ENCODE measurements around the gene BTBD9.
A peak's percentile ranks its signal among the peaks of the same experiment; 100 is the strongest.

Gene BTBD9

GRCh38 chr6:38554700-38555413, 84.9 kb downstream of the BTBD9 start:
- no peak for DNase-seq (ENCODE audit: low spot score)

- DNase-seq (ENCODE audit: low spot score), result no peak
These were observed 85.7 kb downstream of the BTBD9 start for GRCh38 chr6:38554014-38554413.

- no peak for DNase-seq (ENCODE audit: low spot score)
These were observed 87.6 kb downstream of the BTBD9 start for GRCh38 chr6:38552121-38552520.

- DNase-seq (ENCODE audit: low spot score), result no peak
These were observed 89.9 kb downstream of the BTBD9 start for GRCh38 chr6:38549795-38550194.

- DNase-seq (ENCODE audit: low spot score), result no peak
These were observed 90.5 kb downstream of the BTBD9 start for GRCh38 chr6:38549180-38549579.

- no peak for DNase-seq (ENCODE audit: low spot score)
These were observed 96.7 kb downstream of the BTBD9 start for GRCh38 chr6:38543022-38543421.

- DNase-seq (ENCODE audit: low spot score), result no peak
These were observed 97.7 kb downstream of the BTBD9 start for GRCh38 chr6:38542031-38542430.

GRCh38 chr6:38533064-38533463, 106.7 kb downstream of the BTBD9 start:
- DNase-seq (ENCODE audit: low spot score), result no peak

- no peak for DNase-seq (ENCODE audit: low spot score)
These were observed 108.6 kb downstream of the BTBD9 start for GRCh38 chr6:38531134-38531533.

- DNase-seq (ENCODE audit: low spot score), result no peak
These were observed 111.3 kb downstream of the BTBD9 start for GRCh38 chr6:38528196-38528965.

- DNase-seq (ENCODE audit: low spot score), result no peak
These were observed 112.4 kb downstream of the BTBD9 start for GRCh38 chr6:38527371-38527770.

- DNase-seq (ENCODE audit: low spot score), result no peak
These were observed 113.8 kb downstream of the BTBD9 start for GRCh38 chr6:38525888-38526287.

GRCh38 chr6:38524436-38525145, 115.1 kb downstream of the BTBD9 start:
- DNase-seq (ENCODE audit: low spot score), result no peak

GRCh38 chr6:38522322-38522721, 117.4 kb downstream of the BTBD9 start:
- DNase-seq (ENCODE audit: low spot score), result no peak

- DNase-seq (ENCODE audit: low spot score), result no peak
These were observed 121.0 kb downstream of the BTBD9 start for GRCh38 chr6:38518511-38519304.

GRCh38 chr6:38517005-38517404, 122.7 kb downstream of the BTBD9 start:
- DNase-seq (ENCODE audit: low spot score), result no peak

GRCh38 chr6:38514399-38514798, 125.3 kb downstream of the BTBD9 start:
- DNase-seq (ENCODE audit: low spot score), result no peak

- DNase-seq (ENCODE audit: low spot score), result no peak
These were observed 127.5 kb downstream of the BTBD9 start for GRCh38 chr6:38512211-38512610.

GRCh38 chr6:38510205-38510604, 129.5 kb downstream of the BTBD9 start:
- DNase-seq (ENCODE audit: low spot score), result no peak

GRCh38 chr6:38509713-38510112, 130.0 kb downstream of the BTBD9 start:
- DNase-seq (ENCODE audit: low spot score), result peak; percentile 22

GRCh38 chr6:38508894-38509293, 130.8 kb downstream of the BTBD9 start:
- DNase-seq (ENCODE audit: low spot score), result no peak

GRCh38 chr6:38508286-38508685, 131.4 kb downstream of the BTBD9 start:
- DNase-seq (ENCODE audit: low spot score), result no peak

Data from iPS-NIHi11 (cell line).